ENCODE data around the gene SEMA5A.

DNA sequence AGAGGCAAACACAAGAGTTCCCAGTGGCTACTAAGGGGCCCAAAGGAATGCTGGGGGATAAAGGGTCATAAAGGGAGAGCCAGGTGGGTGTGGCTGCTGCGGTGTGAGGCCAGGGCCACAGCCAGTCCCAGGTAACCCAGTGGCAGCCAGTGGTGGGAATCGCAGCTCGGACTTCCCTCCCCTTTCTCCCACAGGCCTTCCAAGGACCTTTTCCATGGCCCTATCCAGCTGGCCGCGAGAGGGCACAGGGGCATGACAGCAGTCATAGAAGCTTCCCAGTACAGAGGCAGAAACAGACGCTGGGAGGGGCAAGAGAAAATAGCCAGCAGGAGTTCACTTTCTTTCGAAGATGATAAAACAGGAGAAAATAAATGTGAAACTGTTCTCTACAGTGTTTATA lies 257.6 kb downstream of the SEMA5A start:
- TF ChIP-seq CTCF (IDR thresholded peaks at IDR 0.05 in 4 of 5, conservative IDR thresholded peaks at IDR 0.05 in 1 of 5) = no peak
- no peak for TF ChIP-seq POLR2A (IDR thresholded peaks at IDR 0.05)

Data from gastrocnemius medialis (tissue), 4 donors.